A549 (cell line): ENCODE data around the gene AKAP6.
A peak's percentile ranks its signal among the peaks of the same experiment; 100 is the strongest.

Experiments
- BHLHE40 ChIP-seq: IDR thresholded peaks from 2 replicates; pipeline ENCODE4 v1.6.1; 2012; ENCODE audit warnings: low read depth, low read length, inconsistent platforms
- EP300 ChIP-seq, 2 experiments: fragments of >200 bp; sonication (Bioruptor Twin); formaldehyde crosslinking; IDR thresholded peaks; 2 replicates in 1 of 2; 3 replicates in 1 of 2; pipeline ENCODE4 v1.6.1; 2016 to 2017
- ESRRA ChIP-seq: fragments of 150-350 bp; IDR thresholded peaks from 2 replicates; pipeline ENCODE4 v1.6.1; 2014; ENCODE audit warnings: mild to moderate bottlenecking, low read length, borderline replicate concordance
- KDM1A ChIP-seq: fragments of 200-600 bp; sonication (generic); IDR thresholded peaks from 2 replicates; pipeline ENCODE4 v1.6.1; 2016; ENCODE audit warnings: low read depth, mild to moderate bottlenecking
- POLR2A ChIP-seq: IDR thresholded peaks from 2 replicates; pipeline ENCODE4 v1.6.1; 2012; ENCODE audit warnings: mild to moderate bottlenecking, low read length
- POLR2AphosphoS2 ChIP-seq: conservative IDR thresholded peaks from 2 replicates; pipeline ENCODE4 v1.6.1; 2012; ENCODE audit warnings: low read length, improper control_type of control experiment, inconsistent platforms
- RAD21 ChIP-seq, 2 experiments: fragments of >200 bp in 1 of 2; sonication (Bioruptor Twin) in 1 of 2; formaldehyde crosslinking in 1 of 2; IDR thresholded peaks in 1 of 2; conservative IDR thresholded peaks in 1 of 2; 2 replicates in 1 of 2; 3 replicates in 1 of 2; pipeline ENCODE4 v1.6.1; 2012 to 2018; ENCODE audit warnings: inconsistent platforms in 1 of 2
- SMC3 ChIP-seq: fragments of >200 bp; sonication (Bioruptor Twin); formaldehyde crosslinking; IDR thresholded peaks from 3 replicates; pipeline ENCODE4 v1.6.1; 2018; ENCODE audit warnings: inconsistent platforms
- TP53 ChIP-seq: fragments of 250-450 bp; sonication (Bioruptor Pico); IDR thresholded peaks from 2 replicates; pipeline ENCODE4 v1.5.0; 2021; ENCODE audit warnings: mild to moderate bottlenecking, moderate library complexity
- TF ChIP-seq, protein P1 (sequence below): fragments of >200 bp; sonication (Bioruptor Twin); formaldehyde crosslinking; IDR thresholded peaks from 3 replicates; pipeline ENCODE4 v1.5.1; 2016
- TF ChIP-seq, protein P2 (sequence below): fragments of 150-350 bp; IDR thresholded peaks from 2 replicates; pipeline ENCODE4 v1.6.1; 2014; ENCODE audit warnings: low read depth, mild to moderate bottlenecking, low read length
- TF ChIP-seq, protein P3 (sequence below): IDR thresholded peaks from 2 replicates; pipeline ENCODE4 v1.6.1; 2012
- TF ChIP-seq, protein P4 (sequence below): IDR thresholded peaks from 2 replicates; pipeline ENCODE4 v1.6.1; 2012
- TF ChIP-seq, protein P5 (sequence below): fragments of >200 bp; sonication (Bioruptor Twin); formaldehyde crosslinking; IDR thresholded peaks from 3 replicates; pipeline ENCODE4 v1.6.1; 2016

DNA sequence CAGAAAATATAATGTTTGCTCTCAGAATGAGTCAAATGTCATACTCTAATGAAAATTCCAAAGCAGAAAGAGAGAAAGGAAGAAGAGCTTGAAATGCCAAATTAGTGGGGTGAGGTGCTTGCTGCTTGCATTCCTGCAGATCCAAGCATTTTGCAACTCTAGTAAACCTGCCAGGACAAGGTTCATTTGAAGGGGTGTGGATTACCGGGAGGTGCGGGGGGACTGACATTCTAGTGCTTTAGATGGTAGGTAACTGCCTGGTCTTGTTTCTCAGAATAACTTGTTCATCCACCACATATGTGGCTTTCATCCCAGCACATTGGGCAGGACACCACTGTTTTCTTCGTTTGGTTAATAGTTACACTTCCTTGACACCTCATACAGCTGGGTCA, 144.4 kb downstream of the AKAP6 start:
- TF ChIP-seq, protein P1, sequence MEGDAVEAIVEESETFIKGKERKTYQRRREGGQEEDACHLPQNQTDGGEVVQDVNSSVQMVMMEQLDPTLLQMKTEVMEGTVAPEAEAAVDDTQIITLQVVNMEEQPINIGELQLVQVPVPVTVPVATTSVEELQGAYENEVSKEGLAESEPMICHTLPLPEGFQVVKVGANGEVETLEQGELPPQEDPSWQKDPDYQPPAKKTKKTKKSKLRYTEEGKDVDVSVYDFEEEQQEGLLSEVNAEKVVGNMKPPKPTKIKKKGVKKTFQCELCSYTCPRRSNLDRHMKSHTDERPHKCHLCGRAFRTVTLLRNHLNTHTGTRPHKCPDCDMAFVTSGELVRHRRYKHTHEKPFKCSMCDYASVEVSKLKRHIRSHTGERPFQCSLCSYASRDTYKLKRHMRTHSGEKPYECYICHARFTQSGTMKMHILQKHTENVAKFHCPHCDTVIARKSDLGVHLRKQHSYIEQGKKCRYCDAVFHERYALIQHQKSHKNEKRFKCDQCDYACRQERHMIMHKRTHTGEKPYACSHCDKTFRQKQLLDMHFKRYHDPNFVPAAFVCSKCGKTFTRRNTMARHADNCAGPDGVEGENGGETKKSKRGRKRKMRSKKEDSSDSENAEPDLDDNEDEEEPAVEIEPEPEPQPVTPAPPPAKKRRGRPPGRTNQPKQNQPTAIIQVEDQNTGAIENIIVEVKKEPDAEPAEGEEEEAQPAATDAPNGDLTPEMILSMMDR: no peak
- TF ChIP-seq POLR2AphosphoS2 (no peak), RAD21 (conservative IDR thresholded peaks at IDR 0.05 in 1 of 2, IDR thresholded peaks at IDR 0.05 in 1 of 2) (0 out of 5 replicates have a peak, but pooled peaks of 1 of the 2 experiments have one; percentile 15), KDM1A (no peak), TP53 (no peak), SMC3 (no peak), POLR2A (no peak), EP300 (IDR thresholded peaks at IDR 0.05) (no peak), BHLHE40 (no peak), ESRRA (no peak)
- TF ChIP-seq, protein P2, sequence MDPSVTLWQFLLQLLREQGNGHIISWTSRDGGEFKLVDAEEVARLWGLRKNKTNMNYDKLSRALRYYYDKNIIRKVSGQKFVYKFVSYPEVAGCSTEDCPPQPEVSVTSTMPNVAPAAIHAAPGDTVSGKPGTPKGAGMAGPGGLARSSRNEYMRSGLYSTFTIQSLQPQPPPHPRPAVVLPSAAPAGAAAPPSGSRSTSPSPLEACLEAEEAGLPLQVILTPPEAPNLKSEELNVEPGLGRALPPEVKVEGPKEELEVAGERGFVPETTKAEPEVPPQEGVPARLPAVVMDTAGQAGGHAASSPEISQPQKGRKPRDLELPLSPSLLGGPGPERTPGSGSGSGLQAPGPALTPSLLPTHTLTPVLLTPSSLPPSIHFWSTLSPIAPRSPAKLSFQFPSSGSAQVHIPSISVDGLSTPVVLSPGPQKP: no peak
- TF ChIP-seq, protein P3, sequence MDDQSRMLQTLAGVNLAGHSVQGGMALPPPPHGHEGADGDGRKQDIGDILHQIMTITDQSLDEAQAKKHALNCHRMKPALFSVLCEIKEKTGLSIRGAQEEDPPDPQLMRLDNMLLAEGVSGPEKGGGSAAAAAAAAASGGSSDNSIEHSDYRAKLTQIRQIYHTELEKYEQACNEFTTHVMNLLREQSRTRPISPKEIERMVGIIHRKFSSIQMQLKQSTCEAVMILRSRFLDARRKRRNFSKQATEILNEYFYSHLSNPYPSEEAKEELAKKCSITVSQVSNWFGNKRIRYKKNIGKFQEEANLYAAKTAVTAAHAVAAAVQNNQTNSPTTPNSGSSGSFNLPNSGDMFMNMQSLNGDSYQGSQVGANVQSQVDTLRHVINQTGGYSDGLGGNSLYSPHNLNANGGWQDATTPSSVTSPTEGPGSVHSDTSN: no peak
- TF ChIP-seq, protein P4, sequence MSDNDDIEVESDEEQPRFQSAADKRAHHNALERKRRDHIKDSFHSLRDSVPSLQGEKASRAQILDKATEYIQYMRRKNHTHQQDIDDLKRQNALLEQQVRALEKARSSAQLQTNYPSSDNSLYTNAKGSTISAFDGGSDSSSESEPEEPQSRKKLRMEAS: no peak
- TF ChIP-seq, protein P5, sequence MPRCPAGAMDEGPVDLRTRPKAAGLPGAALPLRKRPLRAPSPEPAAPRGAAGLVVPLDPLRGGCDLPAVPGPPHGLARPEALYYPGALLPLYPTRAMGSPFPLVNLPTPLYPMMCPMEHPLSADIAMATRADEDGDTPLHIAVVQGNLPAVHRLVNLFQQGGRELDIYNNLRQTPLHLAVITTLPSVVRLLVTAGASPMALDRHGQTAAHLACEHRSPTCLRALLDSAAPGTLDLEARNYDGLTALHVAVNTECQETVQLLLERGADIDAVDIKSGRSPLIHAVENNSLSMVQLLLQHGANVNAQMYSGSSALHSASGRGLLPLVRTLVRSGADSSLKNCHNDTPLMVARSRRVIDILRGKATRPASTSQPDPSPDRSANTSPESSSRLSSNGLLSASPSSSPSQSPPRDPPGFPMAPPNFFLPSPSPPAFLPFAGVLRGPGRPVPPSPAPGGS: no peak
